ENCODE results near the gene IMP4.

- TF ChIP-seq CTCF (IDR thresholded peaks at IDR 0.05; ENCODE audit: extremely low read depth in 1 of 2, insufficient read depth in 1 of 2, low read depth in 1 of 2, low read length in 2 of 2) (no peak), MAX (IDR thresholded peaks at IDR 0.05; ENCODE audit: insufficient read depth, insufficient read length) (no peak), EZH2 (IDR thresholded peaks at IDR 0.05; ENCODE audit: borderline replicate concordance, low read depth, low read length, severe bottlenecking) (no peak), MYC (IDR thresholded peaks at IDR 0.05; ENCODE audit: low read depth, low read length) (no peak), POLR2A (IDR thresholded peaks at IDR 0.05; ENCODE audit: low read depth, low read length) (no peak)
Observed at GRCh38 chr2:130381145-130381544, 38.4 kb downstream of the IMP4 start.

All from endothelial cell of umbilical vein (primary cell).